ENCODE data around the gene AKAP3.
A peak's percentile ranks its signal among the peaks of the same experiment; 100 is the strongest.

AKAP3 gene
- 0.59 to 2.4 (median 1.4) reads per million in 4 donors for total RNA-seq

DNA sequence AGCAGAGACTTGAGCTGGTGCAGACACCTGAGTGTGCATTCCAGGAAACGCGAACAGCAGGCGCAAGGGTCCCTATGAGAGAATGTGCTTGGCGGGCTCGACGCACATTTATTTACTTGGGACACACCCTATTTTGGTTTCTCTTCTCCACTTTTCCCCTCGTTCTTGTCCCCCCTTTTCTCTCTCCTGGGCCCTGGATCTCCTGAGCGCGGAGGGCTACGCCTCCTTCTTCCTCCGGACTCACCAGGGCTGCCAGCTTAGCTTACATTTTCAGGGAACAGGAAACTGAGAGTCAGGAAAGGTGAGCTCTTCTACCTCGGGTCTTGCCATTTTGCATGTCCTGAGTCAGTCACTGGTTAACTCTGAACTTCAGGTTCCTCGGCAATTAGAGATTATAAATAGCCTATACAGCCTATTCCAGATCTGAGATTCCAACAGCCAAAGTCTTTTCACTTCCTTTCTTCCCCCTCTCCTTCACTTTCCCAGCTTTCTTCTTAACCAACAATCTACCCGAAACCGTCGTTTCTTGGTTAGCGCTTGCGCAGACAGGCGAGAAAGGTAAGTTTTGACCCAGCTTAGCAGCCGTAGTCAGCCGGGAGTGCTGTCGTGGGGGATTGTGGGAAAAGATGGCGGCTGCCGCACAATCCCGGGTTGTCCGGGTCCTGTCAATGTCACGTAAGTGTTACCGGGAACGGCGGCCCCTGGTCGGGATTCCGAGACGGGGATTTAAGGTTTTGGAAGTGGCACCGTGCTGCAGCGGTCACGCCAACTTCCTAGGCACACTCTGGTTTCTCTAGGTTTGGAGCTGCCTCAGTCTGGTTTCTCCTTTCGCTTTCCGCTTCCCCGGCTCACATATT lies at the start of gene AKAP3, which contains the start of gene NDUFA9:
Gene AKAP3, minus strand, starts transcription at position 551 of the 857 bp plus-strand sequence. CDS start 10,855 bp downstream, outside the sequence.
Gene NDUFA9, plus strand, starts transcription at position 614 of the 857 bp plus-strand sequence. Its CDS starts 13 bp downstream, at position 627.
- peak; percentile 52 to 82 (median 67) for DNase-seq

GRCh38 chr12:4690760-4691159 lies 41.9 kb upstream of the AKAP3 start:
- no peak for DNase-seq

GRCh38 chr12:4685317-4685716 lies 36.5 kb upstream of the AKAP3 start:
- DNase-seq: no peak

DNA sequence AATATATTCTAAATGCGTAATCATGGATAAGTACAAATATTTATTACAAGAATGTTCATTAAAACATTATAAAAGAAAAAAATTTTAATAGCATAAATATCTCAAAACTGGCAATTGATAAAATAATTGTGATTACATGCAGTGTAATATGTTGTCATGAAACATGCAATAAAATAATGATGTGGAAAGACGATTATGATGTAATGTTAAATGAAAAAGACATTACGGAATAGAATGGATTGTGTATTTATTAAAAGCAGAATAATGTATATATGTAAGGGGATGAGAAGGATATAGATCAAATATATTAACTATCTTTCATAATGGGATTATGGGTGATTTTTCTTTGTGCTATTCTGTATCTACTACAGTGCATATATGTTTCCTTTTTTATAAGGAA lies 32.9 kb upstream of the AKAP3 start:
- DNase-seq: no peak

DNA sequence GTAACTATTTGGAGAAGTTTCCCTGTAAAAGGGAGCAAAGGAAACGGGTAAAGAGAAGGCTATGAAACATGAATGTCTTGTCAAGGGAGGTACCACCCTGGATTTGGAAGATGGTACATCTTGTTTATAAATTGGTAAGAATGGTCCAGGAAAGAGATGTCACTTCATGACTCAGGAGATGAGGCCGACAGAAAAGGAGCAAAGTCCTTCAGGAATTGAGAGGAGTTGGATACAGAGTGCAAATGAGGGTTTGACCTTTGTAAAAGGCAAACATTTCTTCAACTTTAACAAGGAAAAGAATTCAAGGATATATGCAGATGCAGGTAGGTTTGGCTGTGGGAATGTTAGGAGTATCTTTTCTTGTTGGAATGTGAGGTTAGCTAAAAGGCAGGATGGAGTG lies 30.9 kb upstream of the AKAP3 start:
- DNase-seq: no peak

- no peak for DNase-seq
These were observed 16.4 kb upstream of the AKAP3 start for GRCh38 chr12:4665236-4665635.

DNA sequence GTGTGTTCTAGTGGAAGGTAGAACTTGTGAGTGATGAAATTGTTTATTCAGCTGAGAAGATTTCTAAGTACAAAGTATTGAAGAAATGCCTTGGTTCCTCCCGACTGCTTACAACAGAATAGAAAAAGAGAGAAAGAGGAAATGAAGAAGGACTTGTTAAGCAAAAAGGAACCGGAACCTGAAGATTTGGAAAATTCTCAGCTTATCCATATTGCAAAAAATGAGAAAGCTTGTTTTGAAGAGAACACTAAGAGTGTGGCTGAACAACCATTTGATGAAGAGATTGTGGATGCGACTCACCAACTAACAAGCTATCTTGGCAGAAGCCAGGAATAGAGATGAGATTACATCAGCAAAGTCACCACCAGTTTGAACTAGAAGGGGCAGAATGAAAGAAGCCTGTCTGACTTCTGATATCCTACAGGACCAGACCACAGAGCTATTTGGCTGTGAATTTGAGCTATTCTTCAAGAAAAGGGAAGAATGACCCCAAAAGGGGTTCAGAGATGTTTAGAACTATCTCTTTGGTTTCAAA lies 15.2 kb upstream of the AKAP3 start:
- DNase-seq: no peak

DNA sequence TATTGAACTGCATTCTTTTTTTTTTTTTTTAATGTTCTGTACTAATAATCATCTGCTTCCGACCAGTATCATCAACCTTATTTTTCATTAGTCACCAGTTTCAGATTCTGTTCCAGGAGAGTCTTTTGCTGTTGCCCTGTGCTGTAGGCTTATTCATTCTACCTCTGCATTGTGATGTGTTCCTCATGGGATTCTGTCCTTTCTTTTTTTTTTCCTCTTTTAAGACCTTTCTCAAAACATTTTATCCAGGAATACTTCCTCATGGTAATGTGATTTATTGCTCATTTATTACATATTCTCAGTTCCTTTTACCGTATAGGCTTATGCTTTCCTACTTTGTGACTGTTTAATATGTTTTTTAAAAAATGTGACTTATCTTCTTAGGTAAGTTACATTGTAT lies 4.8 kb upstream of the AKAP3 start:
- no peak for DNase-seq

- no peak for DNase-seq
These were observed 4.4 kb upstream of the AKAP3 start for GRCh38 chr12:4653257-4653656.

- no peak for DNase-seq
These were observed 459 bp upstream of the AKAP3 start for GRCh38 chr12:4649358-4649661.

- DNase-seq: no peak
These were observed 749 bp downstream of the AKAP3 start for GRCh38 chr12:4648104-4648500.

GRCh38 chr12:4645023-4645422 lies 3.8 kb downstream of the AKAP3 start:
- no peak for DNase-seq

GRCh38 chr12:4643747-4644146 lies 5.1 kb downstream of the AKAP3 start:
- DNase-seq: no peak

GRCh38 chr12:4630262-4630661 lies 18.6 kb downstream of the AKAP3 start:
- DNase-seq: no peak

DNA sequence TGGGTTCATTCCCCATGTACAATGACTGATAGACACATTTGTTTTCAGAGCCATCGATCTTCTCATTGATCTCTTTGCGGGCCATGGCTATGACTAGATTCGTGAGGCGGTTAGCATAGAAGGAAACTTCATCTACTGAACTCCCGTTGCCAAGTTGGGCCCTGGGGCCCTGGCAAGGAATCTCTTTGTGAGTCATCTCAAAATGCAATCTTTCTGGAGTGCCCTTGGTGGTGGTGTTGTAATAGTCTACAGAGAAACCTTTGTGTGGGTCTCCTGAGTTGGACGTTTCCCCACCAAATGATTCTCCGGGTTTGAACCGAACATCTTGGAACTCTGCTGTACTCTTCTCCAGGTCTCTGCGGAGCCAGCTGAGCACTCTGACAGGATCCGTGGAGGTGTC lies 20.4 kb downstream of the AKAP3 start:
- DNase-seq: no peak

DNA sequence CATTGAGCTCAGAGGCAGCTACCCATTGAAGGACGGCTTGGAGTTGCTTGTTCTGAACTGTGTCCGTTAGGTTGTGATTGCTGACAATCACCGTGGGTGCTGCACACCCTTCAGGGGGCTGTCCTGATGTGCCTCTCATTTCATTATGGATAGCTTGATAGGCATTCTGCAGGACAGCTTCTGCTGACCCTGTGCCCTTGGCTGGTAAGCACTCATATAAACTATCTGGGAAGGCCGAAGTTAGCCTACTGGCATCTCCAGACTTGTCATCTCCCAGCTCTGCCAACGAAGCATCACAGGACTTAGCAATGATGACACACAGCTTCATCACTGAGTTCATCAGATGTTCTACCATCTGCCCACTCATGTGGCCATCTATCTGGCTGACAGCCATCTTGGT lies 22.3 kb downstream of the AKAP3 start:
- DNase-seq: no peak

GRCh38 chr12:4621511-4621910 lies 27.3 kb downstream of the AKAP3 start:
- DNase-seq: no peak

DNA sequence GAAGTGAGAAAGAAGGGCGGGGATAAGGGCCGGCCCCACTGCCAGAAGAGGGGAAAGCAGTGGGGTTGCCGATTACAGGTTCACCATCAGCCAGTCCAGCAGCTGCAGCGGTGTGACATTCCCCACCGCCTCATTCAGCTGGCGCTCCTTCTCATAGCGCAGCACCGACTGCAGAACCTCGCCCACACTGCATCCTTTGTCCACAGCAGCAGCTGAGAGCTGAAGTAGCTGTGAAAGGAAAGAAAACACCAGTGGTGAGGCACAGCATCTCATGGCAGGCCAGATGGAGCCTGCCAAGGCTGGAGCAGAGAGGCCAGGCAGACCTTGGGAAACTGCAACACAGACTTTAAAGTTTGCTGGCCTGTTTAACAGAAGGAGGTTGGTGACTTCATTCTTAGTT lies 33.2 kb downstream of the AKAP3 start:
- DNase-seq: no peak

DNA sequence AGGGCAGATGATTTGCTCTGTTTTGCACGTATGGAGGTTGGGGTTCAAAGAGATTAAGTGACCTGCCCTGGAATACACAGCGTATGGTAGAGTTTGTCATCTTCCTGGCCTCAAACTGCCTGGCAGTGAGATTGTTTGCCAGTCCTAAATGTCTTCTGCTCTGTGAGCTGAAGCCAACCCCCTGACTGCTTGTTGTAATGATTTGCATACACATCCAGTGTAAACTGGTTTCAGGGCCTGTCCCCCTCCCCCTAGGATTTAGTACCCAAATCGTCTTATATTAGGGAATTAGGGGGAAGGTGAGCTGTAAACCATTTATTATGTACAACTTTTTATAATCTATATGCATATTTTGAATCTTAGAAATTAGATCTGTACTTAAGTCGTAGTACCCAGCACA lies 38.4 kb downstream of the AKAP3 start:
- no peak for DNase-seq

DNA sequence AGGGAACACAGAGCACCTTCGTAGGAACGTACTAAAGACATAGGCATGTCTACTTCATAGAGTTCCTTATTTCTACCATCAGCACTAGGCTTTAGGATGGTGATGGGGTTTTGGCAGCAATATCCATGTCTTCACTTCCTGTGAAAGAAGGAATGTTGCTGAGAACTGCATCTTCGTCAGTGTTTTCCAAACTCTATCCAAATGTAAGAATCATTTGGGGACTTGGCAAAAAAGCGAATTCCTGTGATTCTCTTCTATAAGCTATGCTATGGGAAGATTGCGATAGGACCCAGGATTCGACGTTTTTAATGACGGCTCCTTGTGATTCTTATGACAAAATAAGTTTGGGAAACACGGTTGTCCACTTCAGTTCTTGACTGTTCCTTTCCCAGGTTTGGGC lies 39.8 kb downstream of the AKAP3 start:
- no peak for DNase-seq

- no peak for DNase-seq
These were observed 41.8 kb downstream of the AKAP3 start for GRCh38 chr12:4607056-4607455.

- peak; percentile 47 to 85 (median 66) for DNase-seq
These were observed 44.1 kb downstream of the AKAP3 start for GRCh38 chr12:4604684-4605193.

- DNase-seq: no peak
These were observed 44.9 kb downstream of the AKAP3 start for GRCh38 chr12:4603946-4604345.

GRCh38 chr12:4603421-4603820 lies 45.4 kb downstream of the AKAP3 start:
- DNase-seq: no peak
